NCI-H460 (cell line): Measurements from ENCODE around the gene PLD2. TPM values are rescaled to one million over a fixed set of nuclear protein-coding genes. Genes with fewer than 3 reads are reported as not detected.

Source experiments
- DNase-seq: peaks from one replicate; pipeline ENCODE4 v3.0.0-alpha.2; 2016; ENCODE audit warnings: low read depth; ENCODE audit errors: extremely low read depth
- total RNA-seq: library from RNA; depleted of rRNA; stranded (reverse); fragments of >200 nt; shearing (Covaris generic); gene quantifications from 2 replicates; pipeline ENCODE4 v1.2.3, GENCODE V29; 2014

The PLD2 gene
- total RNA-seq, 1 experiment from 2014 or later: 14.8 TPM

DNA sequence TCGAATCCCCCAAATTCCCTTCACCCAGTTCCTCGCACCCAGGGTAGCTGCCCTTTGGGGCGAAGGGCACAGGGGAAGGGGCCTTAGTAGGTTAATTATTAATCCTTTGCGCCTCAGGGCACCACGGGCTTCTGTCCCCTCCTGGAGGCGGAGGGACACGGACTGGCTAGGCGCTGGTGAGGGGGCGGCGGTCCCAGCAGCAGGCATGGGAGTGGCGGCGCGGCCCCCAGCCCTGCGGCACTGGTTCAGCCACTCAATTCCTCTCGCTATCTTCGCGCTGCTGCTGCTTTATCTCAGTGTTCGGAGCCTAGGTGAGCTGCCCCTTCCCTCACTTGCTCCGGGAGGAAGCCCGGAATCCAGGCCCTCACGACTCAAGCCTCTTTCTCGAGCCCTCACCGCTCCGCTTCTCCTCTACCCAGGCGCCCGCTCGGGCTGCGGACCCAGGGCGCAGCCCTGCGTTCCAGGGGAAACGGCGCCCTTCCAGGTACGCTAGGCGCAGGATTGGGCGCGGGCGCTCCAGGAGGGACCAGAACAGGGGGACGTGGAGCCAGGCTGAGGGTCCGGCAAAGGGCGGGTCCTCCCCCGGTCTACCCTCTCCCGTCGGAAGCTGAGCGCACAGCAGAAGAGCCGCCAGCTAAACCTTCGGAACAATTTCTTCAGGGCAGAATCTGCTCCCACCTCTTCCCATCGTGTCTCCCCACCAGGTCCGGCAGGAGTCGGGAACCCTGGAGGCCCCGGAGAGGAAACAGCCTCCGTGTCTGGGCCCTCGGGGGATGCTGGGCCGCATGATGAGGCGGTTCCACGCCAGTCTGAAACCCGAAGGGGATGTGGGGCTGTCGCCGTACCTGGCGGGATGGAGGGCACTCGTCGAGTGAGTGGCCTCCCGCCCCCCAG, 17.9 kb upstream of the PLD2 start, which contains the start of gene GLTPD2:
Gene GLTPD2, plus strand, starts transcription at position 158 of the 894 bp plus-strand sequence. Its CDS starts 48 bp downstream, at position 206.
- no peak for DNase-seq

DNA sequence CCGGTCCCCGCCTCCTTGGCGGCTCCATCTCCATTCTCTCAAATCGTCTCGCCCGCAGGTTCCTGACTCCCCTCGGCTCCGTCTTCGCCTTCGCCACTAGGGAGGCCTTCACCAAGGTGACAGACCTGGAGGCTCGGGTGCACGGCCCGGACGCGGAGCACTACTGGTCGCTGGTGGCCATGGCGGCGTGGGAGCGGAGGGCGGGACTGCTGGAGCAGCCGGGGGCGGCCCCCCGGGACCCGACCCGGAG, 17.3 kb upstream of the PLD2 start:
- DNase-seq: no peak

DNA sequence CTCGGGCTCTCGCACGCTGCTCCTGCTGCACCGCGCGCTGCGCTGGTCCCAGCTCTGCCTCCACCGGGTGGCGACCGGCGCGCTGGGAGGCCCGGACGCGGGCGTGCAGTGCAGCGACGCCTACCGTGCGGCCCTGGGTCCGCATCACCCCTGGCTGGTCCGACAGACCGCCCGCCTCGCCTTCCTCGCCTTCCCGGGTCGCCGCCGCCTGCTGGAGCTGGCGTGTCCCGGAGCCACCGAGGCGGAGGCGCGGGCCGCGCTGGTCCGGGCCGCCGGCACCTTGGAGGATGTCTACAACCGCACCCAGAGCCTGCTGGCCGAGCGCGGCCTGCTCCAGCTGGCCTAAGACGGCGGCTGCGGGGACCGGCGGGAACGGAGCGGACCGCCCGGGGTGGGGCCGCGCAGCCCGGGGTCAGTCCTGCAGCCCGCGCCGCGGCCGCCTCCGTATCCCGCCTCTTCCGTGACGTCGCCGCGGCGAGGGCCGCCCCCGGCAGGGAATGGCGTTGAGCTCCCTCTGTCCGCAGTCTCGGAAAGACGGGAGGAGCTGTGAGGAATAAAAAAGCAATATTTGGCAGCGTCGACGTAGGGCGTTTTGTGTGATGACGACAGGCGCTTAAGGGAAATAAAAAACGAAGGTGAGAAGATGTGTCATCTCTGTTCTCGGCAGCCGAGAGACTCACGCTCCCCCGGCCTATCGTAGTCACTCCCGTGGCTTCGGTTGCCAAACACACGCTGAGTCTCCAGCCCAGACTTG, 16.8 kb upstream of the PLD2 start:
- DNase-seq: peak; percentile 84

DNA sequence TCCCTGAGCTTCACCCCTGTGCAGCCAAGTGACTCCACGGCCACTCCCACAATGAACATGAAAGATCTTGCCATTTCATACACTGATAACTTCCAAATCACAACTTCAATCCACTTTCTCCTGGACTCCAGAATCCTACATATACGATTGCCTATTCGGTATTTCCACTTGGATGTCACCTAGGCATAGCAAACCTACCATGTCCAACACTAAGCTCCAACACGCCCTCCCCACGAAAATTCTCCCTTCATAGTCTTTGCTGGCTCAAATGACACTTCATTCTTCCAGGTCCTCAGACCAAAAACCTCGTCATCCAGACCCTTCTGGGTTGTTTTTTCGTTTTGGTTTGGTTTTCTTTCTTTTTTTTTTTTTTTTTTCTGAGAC, 16.3 kb upstream of the PLD2 start:
- no peak for DNase-seq

DNA sequence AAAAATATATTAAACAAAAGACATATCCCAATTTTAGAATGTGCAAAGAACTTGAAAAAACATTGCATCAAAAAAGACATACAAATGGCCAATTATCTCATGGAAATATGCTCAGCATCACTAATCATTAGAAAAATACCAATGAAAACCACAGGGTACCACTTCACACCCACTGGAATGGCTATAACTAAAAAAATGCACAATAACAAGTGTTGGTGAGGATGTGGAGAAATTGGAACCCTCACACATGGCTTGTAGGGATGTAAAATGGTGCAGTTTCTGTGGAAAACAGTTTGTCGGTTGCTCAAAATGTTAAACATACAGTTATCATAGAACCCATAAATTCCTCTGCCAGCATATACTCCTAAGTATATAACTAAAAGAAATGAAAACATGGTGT, 11.8 kb upstream of the PLD2 start:
- no peak for DNase-seq

DNA sequence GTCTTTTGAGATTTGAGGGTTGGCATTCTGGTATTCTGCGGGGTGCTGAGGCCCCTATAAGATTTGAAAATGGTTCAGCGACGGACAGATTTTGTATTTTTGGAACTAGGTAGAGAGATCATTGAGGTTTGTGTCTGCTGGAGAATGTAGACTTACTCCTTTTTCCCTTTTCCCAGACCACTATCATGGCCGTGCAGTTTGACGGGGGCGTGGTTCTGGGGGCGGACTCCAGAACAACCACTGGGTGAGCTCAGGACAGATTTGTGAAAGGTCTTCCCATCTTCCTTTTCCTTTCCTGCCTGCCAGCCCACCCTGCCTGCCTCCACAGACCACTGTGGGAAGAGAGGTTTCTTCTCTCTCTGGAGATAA, 10.4 kb upstream of the PLD2 start:
- no peak for DNase-seq

DNA sequence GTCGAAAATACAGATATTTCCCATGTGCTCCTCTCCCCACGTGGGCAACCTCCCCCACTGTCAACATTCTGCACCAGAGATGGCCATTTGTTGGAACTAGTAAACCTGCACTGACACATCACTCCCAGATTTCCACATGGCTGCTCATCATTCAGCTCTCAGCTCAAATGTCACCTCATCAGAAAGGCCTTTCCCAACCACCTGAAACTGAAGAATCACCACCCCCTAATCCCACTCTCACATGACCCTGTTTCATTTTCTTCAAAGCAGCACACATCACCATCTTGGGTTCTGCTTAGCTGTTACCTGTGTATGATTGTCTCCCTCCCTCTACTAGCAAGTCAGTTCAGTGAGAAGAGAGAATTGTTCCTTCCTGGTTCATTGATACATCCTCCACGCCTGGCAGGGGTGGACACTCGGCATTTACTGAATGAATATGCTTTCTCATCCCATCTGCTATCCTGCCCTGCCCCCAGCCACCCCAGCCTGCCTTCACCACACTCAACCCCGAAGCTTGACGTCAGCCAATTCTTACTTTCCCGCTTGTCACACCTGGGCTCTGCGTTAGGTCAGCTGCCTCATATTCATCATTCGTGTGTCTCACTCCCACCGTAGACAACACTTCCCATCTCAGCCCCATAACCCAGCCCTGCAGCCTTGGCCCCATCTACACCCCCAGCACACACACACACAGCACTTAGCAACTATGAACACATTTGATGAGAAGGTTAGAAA, 6.3 kb upstream of the PLD2 start:
- DNase-seq: no peak

DNA sequence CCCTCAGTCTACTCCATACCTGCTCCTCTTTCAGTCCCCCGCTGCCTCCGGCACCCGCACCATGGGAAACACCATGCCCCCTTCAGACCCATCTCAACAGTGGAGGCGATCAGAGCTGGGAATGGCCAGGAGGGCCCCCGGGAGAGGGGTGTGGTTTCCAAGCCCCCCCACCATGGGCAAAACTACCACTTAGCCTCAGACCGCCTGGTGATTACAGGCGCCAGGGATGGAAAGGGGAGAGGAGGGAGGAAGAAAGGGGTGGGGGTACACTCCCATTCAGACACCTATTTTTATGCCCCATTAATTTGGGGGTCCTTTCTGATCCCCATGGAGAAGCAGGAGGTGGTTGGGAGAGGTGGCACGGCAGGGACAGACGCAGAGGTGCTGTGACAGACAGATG, 4.7 kb upstream of the PLD2 start, which contains the start of gene C17orf114:
Gene C17orf114, minus strand, starts transcription at position 101 of the 400 bp plus-strand sequence.
- no peak for DNase-seq

DNA sequence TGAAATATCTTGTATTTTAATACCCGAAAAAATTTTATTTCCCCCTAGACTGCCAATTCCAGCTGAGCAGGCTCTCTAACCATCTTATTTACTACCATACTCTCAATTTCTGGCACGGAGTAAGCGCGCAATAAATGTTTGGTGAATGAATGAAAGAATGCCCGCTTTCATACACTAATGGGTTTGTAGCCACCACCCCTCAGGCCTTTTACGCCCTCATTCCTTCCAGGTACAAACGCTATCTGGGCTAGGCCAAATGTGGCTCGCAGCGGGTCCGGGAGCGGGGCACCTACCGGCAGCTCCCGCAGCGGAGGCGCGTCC, 536 bp upstream of the PLD2 start:
- no peak for DNase-seq

DNA sequence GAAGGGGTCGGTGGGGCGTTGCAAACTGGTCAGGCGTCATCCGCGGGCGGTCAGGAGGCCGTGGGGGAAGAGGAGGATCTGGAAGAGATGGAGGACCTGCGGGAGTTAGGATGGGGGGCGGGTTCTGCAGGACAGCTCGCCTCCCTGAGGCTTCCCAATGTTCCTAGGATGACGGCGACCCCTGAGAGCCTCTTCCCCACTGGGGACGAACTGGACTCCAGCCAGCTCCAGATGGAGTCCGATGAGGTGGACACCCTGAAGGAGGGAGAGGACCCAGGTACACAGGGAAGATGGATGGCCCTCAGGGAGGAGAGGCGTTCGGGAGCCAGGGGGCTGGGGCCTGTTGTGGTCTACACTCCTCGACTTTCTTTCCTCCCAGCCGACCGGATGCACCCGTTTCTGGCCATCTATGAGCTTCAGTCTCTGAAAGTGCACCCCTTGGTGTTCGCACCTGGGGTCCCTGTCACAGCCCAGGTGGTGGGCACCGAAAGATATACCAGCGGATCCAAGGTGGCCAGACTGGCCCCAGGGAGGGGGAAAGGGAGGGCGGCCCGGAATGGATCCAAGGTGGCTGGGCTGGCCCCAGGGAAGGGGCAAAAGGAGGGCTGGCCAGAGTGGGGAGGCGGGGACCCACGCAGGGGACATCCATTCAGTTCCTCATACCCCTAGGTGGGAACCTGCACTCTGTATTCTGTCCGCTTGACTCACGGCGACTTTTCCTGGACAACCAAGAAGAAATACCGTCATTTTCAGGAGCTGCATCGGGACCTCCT, 839 bp downstream of the PLD2 start:
- no peak for DNase-seq

DNA sequence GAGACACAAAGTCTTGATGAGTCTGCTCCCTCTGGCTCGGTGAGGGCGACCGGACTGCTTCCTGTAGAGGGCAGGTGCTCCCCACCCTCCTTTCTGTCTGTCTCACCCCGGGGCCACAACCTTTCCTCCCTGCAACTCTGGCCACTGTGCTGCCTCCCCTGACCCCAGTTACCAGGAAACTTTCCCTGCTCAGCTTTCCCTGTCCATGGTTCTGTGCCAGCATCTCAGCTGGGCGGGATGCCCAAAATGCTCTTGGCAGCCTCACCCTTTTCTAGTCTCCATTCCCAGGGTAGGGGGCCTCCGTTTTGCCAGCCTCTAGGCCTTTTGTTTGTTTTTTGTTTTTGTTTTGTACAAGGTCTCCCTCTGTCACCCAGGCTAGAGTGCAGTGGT, 1.4 kb downstream of the PLD2 start:
- no peak for DNase-seq

DNA sequence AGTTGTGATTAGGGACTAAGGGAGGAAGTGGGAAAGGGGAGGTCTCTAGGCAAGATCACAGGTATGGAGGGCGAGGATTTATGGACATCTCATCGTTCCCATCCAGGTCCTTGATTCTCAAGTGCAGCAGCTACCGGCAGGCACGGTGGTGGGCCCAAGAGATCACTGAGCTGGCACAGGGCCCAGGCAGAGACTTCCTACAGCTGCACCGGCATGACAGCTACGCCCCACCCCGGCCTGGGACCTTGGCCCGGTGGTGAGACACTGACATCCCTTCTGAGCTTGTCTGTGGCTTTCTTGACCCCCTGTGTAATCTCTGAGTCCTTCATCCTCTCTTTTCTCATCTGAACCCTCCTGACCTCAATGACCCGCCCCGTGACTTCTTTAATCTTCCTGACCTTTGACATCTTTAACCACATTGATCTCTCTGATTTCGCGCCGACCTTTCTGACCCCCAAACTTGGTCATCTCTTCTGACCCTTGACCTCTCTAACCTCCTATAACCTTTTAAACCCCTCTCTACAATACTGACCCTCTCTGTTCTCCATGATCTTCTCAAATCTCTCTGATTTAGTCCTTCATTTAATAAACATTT, 3.8 kb downstream of the PLD2 start:
- DNase-seq: no peak

DNA sequence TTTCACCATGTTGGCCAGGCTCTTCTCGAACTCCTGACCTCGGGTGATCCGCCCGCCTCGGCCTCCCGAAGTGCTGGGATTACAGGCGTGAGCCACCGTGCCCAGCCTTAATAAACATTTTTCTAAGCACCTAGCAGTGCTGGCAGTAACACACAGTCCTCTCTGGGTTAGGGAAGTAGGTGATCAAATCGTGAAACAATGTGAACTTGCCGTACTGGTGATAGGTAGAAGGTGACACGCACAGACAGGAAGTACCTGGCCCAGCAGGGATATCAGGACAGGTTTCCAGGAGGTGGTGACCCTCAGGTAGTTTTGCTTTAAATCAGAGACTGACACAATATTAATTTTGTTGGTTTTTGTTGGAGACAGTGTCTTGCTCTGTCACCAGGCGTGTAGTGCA, 4.5 kb downstream of the PLD2 start:
- DNase-seq: no peak

DNA sequence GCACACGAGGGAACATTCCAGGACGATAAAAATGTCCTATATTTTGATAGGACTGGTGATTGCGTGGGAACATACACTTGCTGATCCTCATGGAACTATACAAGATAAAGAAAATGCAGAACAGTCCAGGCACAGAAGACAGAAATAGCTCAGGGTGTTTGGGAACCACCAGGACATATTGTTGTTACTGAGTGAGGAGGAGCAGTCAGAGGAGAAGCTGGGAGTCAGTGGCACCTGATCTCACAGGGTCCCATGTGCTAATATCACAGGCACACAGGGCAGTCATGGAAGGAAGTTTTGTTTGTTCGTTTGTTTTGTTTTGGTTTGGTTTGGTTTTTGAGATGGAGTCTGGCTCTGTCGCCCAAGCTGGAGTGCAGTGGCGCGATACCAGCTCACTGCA, 5.7 kb downstream of the PLD2 start:
- DNase-seq: no peak

DNA sequence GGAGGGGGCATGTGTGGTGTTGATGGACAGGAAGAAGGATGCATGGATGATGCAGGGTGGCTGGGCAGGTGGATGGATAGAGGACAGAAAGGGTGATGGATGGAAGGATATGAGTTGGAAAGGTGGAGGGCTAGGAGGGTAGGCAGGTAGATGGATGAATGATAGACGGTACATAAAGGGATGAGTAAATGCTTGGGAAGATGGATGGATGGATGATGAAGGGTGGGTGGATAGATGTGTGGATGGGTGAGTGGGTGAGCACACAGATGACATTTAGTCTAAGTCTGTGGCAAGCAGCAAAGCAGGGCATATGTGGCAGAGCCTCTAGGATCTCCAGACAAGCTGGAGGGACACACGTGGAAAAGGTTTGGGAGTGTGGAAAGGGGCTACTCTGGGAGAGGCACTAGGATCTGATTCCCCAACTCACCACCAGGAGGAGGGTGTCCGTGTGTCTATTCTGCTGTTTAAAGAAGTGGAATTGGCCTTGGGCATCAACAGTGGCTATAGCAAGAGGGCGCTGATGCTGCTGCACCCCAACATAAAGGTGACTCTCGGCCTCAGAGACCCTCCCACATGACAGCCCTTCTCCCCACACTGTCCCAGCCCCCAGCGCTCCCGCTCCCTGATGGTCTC, 8.2 kb downstream of the PLD2 start:
- DNase-seq: no peak

DNA sequence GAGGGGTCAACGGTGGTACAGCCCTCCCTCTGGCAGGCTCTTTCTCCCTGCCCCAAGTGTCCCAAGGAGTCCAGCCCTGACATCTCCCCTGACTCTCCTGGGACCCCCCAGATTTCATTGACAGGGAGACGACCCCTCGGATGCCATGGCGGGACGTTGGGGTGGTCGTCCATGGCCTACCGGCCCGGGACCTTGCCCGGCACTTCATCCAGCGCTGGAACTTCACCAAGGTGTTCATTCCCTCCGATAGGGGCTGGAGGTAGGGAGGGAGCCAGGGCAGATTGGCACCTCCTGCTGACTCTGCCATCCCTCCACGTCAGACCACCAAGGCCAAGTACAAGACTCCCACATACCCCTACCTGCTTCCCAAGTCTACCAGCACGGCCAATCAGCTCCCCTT, 9.9 kb downstream of the PLD2 start:
- no peak for DNase-seq

DNA sequence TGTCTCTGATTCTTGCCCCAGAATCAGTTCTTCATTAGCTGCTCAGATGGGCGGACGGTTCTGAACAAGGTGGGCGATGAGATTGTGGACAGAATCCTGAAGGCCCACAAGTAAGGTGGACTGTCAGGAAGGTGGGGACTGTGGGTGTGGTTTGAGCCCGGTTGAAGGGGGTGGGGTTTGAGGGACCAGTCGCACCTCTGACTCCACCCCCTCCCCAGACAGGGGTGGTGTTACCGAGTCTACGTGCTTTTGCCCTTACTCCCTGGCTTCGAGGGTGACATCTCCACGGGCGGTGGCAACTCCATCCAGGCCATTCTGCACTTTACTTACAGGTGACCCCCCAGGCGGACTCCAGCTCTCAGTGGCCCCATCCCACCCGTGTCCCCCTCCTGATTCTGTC, 11.3 kb downstream of the PLD2 start:
- no peak for DNase-seq

DNA sequence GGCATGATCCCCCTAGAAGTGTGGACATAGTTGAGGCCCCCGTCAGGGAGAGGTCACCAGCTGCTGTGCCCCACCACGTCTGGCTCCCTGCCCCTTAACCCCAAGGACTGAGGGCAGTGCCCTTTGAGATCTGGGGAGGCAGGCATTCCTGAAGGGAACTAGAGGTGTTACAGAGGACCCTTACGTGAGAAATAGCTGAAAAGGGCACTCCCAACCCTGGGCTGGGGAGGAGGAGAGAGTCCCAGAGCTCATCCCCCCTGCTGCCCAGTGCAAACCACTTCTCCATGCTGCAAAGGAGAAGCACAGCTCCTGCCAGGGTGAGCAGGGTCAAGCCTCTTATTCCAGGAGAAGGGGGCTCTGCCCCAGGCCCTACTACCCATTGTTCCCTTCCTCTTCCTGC, 15.9 kb downstream of the PLD2 start:
- DNase-seq: no peak

DNA sequence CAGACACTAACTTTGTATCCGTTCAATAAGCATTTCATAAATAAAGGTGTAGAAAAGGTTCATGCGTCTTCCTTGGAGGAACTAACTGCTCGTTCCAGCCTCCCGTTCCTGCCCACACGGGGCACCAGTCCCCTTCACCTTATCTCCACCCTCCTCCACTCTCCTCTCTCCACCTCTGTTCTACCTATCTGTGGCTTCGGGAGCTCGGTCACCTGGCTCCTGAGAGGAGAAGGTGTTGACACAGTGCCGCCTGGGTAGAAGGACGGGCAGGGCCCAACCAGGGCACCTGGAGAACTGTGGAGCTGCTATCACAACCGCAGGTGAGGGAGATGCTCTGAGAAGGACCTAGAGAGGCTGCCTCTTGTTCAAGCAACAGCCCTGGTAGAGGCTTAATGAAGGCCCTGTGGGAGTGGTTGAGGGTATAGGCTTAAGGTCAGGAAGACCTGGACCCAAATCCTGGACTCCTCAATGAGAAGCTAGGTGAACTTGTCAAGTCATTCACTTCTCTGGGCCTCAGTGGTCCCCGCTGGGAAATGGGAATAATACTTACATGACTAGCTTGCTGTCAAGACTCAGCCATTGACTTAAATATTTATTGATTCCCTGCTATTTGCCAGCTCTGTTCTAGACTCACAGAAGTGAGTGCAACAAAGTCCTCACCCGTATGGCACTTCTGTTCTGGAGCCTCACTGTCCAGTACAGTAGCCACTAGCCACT, 16.6 kb downstream of the PLD2 start:
- no peak for DNase-seq
